Subcutaneous abdominal adipose tissue (tissue), 5 donors: ENCODE results near the gene TBC1D3I.
"Not testable (repeated sequence)": the region's sequence is repeated elsewhere in the genome, so short reads cannot be mapped to it uniquely, and the experiment has no call there.

Experiments
- H3K27ac ChIP-seq: one replicate; pipeline ENCODE4 v1.7.0; 2013; ENCODE audit warnings: low read depth, mild to moderate bottlenecking, inconsistent platforms, low read length, moderate library complexity
- H3K27me3 ChIP-seq, 5 donors: one replicate each; pipeline ENCODE4 v1.7.0; 2013; ENCODE audit warnings: low read length in 5 of 5, inconsistent platforms in 1 of 5; ENCODE audit not compliant: control insufficient read depth in 5 of 5, insufficient read depth in 4 of 5
- H3K36me3 ChIP-seq, 5 donors: one replicate each; pipeline ENCODE4 v1.7.0; 2013; ENCODE audit warnings: low read length in 5 of 5; ENCODE audit not compliant: control insufficient read depth in 5 of 5, insufficient read depth in 5 of 5
- H3K4me1 ChIP-seq, 5 donors: one replicate each; pipeline ENCODE4 v1.7.0; 2013; ENCODE audit warnings: low read length in 5 of 5, mild to moderate bottlenecking in 3 of 5, moderate library complexity in 1 of 5; ENCODE audit not compliant: control insufficient read depth in 5 of 5, insufficient read depth in 5 of 5
- H3K4me3 ChIP-seq, 5 donors: one replicate each; pipeline ENCODE4 v1.7.0; 2013; ENCODE audit warnings: low read length in 5 of 5, low read depth in 1 of 5
- H3K9ac ChIP-seq, 5 donors: one replicate each; pipeline ENCODE4 v1.7.0; 2013; ENCODE audit warnings: low read length in 5 of 5, mild to moderate bottlenecking in 4 of 5, moderate library complexity in 3 of 5
- H3K9me3 ChIP-seq, 5 donors: one replicate each; pipeline ENCODE4 v1.7.0; 2013; ENCODE audit warnings: low read length in 5 of 5; ENCODE audit not compliant: control insufficient read depth in 5 of 5
- donor health status: healthy.
- donor health status: healthy.
- donor health status: healthy.
- donor health status: healthy.
- donor health status: healthy.

Gene TBC1D3I

GRCh38 chr17:36207383-36207782, 57.0 kb downstream of the TBC1D3I start:
- not testable (repeated sequence) for H3K27me3 ChIP-seq, H3K36me3 ChIP-seq, H3K9ac ChIP-seq, H3K4me3 ChIP-seq, H3K27ac ChIP-seq, H3K9me3 ChIP-seq
- H3K4me1 ChIP-seq = peaks cover 0 to 22% (median 0%) of the 10 kb centered on the region in 5 donors

DNA sequence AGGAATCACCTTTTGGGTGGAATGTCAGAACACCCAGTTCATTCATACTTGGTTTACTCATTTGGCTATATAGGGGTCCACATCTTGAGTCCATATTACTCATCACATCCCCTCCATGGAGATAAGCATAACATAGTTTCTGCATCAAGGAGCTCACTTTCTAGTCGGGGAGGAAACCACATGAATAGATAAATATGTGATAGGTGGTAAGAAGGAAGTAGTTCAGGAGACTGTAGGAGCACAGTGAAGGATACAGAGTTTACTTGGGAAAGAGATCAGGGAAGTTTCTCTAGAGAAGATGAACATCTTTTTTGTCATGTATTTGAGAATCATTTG, 57.9 kb downstream of the TBC1D3I start:
- H3K27ac ChIP-seq, H3K9me3 ChIP-seq, H3K9ac ChIP-seq, H3K36me3 ChIP-seq, H3K27me3 ChIP-seq, H3K4me3 ChIP-seq: not testable (repeated sequence)
- H3K4me1 ChIP-seq = peaks cover 0 to 13% (median 0%) of the 10 kb centered on the region in 5 donors

DNA sequence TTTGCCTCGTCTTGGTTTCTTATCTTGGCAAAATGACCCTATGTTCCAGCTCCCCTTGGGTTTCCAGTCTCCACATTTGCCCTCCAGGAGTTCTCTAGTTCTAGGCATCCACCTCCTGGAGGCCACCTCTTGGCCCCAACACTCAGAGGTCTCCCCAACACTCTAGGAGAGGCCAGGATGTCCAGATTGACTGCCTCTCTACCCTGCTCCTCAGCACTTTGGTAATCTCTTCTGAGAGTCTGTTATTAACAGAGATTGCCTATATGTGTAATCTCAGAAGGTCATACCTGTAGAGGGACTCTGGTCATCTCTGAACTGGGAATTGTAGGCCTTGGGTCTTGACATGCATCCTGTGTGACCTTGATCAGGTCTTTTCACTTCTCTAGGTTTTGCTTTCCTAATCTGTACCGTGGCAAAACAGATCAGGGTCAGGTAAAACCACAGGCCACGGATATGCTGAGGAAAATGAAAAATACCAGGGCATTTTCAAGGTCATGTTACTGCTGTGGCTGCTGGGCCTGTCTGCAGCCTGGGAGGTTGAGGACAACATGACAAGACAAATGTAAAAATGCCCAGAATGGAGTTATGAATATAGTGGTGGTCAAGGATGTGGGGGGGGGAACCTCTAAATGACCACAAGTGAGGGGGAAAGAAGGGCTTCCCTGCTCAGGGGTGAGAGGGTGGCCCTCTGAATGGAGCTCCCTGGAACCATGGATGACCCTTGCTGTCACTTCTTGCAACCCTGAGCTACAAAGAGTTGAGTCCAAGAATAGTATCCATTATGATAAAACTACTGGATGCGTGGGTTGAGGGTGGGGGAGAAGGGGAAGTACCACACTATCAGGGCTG, 58.5 kb downstream of the TBC1D3I start:
- Histone ChIP-seq H3K9me3 (no peaks in the 10 kb centered on the region), H3K27me3 (peaks cover 0 to 2% (median 0%) of the 10 kb centered on the region in 5 donors), H3K36me3 (no peaks in the 10 kb centered on the region), H3K27ac (no peak overlapping the region), H3K4me1 (peaks cover 0 to 12% (median 0%) of the 10 kb centered on the region in 5 donors), H3K9ac (no peak overlapping the region), H3K4me3 (no peak overlapping the region)

- Histone ChIP-seq H3K36me3 (no peaks in the 10 kb centered on the region), H3K9ac (no peak overlapping the region), H3K27me3 (no peaks in the 10 kb centered on the region), H3K9me3 (no peaks in the 10 kb centered on the region), H3K4me1 (peaks cover 0 to 7% (median 0%) of the 10 kb centered on the region in 5 donors), H3K27ac (no peak overlapping the region), H3K4me3 (no peak overlapping the region)
Observed at GRCh38 chr17:36204724-36205500, 59.5 kb downstream of the TBC1D3I start.
